H9 (cell line): Measurements from ENCODE around the gene MGAT5. TPM values are rescaled to one million over a fixed set of nuclear protein-coding genes. Genes with fewer than 3 reads are reported as not detected.

Experiments used
- DNase-seq: peaks from one replicate; pipeline ENCODE4 v3.0.0-alpha.2; 2017
- H2AFZ ChIP-seq: one replicate; pipeline ENCODE4 v1.6.1; 2013; ENCODE audit warnings: mild to moderate bottlenecking, low read length, control low read depth, moderate library complexity
- H2AK5ac ChIP-seq: 2 replicates; pipeline ENCODE4 v1.6.1; 2013; ENCODE audit warnings: low read length, control low read depth, mixed read lengths; ENCODE audit not compliant: insufficient read length
- H2BK120ac ChIP-seq: one replicate; pipeline ENCODE4 v1.6.1; 2013; ENCODE audit warnings: low read depth, mild to moderate bottlenecking, low read length, control low read depth, inconsistent platforms; ENCODE audit not compliant: poor library complexity, severe bottlenecking
- H2BK12ac ChIP-seq: 2 replicates; pipeline ENCODE4 v1.6.1; 2013; ENCODE audit warnings: low read length, control low read depth, mixed read lengths, low read depth; ENCODE audit not compliant: insufficient read length
- H2BK15ac ChIP-seq: 2 replicates; pipeline ENCODE4 v1.6.1; 2013; ENCODE audit warnings: low read depth, low read length, control low read depth
- H2BK20ac ChIP-seq: one replicate; pipeline ENCODE4 v1.6.1; 2013; ENCODE audit warnings: low read depth, mild to moderate bottlenecking, low read length, control low read depth, inconsistent platforms; ENCODE audit not compliant: poor library complexity, severe bottlenecking
- H2BK5ac ChIP-seq: 2 replicates; pipeline ENCODE4 v1.6.1; 2013; ENCODE audit warnings: low read length, control low read depth, mixed read lengths; ENCODE audit not compliant: insufficient read length
- H3K14ac ChIP-seq: 2 replicates; pipeline ENCODE4 v1.6.1; 2013; ENCODE audit warnings: low read length, control low read depth; ENCODE audit not compliant: insufficient read depth
- H3K18ac ChIP-seq: 2 replicates; pipeline ENCODE4 v1.6.1; 2013; ENCODE audit warnings: low read depth, mild to moderate bottlenecking, mixed read lengths, low read length, control low read depth; ENCODE audit not compliant: insufficient read length
- H3K23ac ChIP-seq: 2 replicates; pipeline ENCODE4 v1.6.1; 2013; ENCODE audit warnings: low read length, control low read depth, mixed read lengths, low read depth; ENCODE audit not compliant: insufficient read length
- H3K23me2 ChIP-seq: 2 replicates; pipeline ENCODE4 v1.6.1; 2013; ENCODE audit warnings: low read depth, mild to moderate bottlenecking, mixed read lengths, low read length, control low read depth; ENCODE audit not compliant: insufficient read length, poor library complexity, severe bottlenecking
- H3K27ac ChIP-seq: 2 replicates; pipeline ENCODE4 v1.5.1; 2013; ENCODE audit warnings: low read length, control low read depth, mixed read lengths, low read depth; ENCODE audit not compliant: insufficient read length
- H3K27me3 ChIP-seq: 2 replicates; pipeline ENCODE4 v1.6.1; 2013; ENCODE audit warnings: low read length, control low read depth, inconsistent platforms; ENCODE audit not compliant: insufficient read depth
- H3K4ac ChIP-seq: 2 replicates; pipeline ENCODE4 v1.6.1; 2013; ENCODE audit warnings: low read depth, mild to moderate bottlenecking, control low read depth, inconsistent platforms, low read length, moderate library complexity
- H3K4me1 ChIP-seq: 2 replicates; pipeline ENCODE4 v1.6.1; 2013; ENCODE audit warnings: low read length, control low read depth, inconsistent platforms; ENCODE audit not compliant: insufficient read depth
- H3K4me2 ChIP-seq: 2 replicates; pipeline ENCODE4 v1.6.1; 2013; ENCODE audit warnings: low read length, control low read depth, mixed read lengths; ENCODE audit not compliant: insufficient read length, insufficient read depth
- H3K56ac ChIP-seq: 2 replicates; pipeline ENCODE4 v1.6.1; 2013; ENCODE audit warnings: low read depth, mild to moderate bottlenecking, mixed read lengths, low read length, control low read depth; ENCODE audit not compliant: insufficient read length
- H3K79me1 ChIP-seq: 2 replicates; pipeline ENCODE4 v1.6.1; 2013; ENCODE audit warnings: low read depth, mild to moderate bottlenecking, moderate library complexity, low read length, control low read depth, inconsistent platforms; ENCODE audit not compliant: insufficient read depth, poor library complexity, severe bottlenecking
- H3K79me2 ChIP-seq: 2 replicates; pipeline ENCODE4 v1.6.1; 2013; ENCODE audit warnings: low read length, control low read depth, inconsistent platforms; ENCODE audit not compliant: insufficient read depth
- H3K9ac ChIP-seq: 2 replicates; pipeline ENCODE4 v1.6.1; 2013; ENCODE audit warnings: low read length, control low read depth, mixed read lengths; ENCODE audit not compliant: insufficient read length; ENCODE audit errors: extremely low read depth
- H3K9me3 ChIP-seq: one replicate; pipeline ENCODE4 v1.6.1; 2013; ENCODE audit warnings: low read depth, low read length, inconsistent platforms; ENCODE audit not compliant: control insufficient read depth
- H3T11ph ChIP-seq: one replicate; pipeline ENCODE4 v1.6.1; 2013; ENCODE audit warnings: mild to moderate bottlenecking, low read length, control low read depth, inconsistent platforms
- H4K20me1 ChIP-seq: one replicate; pipeline ENCODE4 v1.6.1; 2013; ENCODE audit not compliant: control insufficient read depth, insufficient read length, insufficient read depth
- H4K5ac ChIP-seq: 2 replicates; pipeline ENCODE4 v1.6.1; 2013; ENCODE audit warnings: low read depth, mild to moderate bottlenecking, mixed read lengths, low read length, control low read depth; ENCODE audit not compliant: insufficient read length
- H4K8ac ChIP-seq: replicated peaks from 2 replicates; pipeline ENCODE4 v1.6.1; 2013; ENCODE audit warnings: low read length, control low read depth, mixed read lengths, low read depth; ENCODE audit not compliant: insufficient read length
- H4K91ac ChIP-seq: 2 replicates; pipeline ENCODE4 v1.6.1; 2013; ENCODE audit warnings: low read depth, mild to moderate bottlenecking, moderate library complexity, mixed read lengths, low read length, control low read depth; ENCODE audit not compliant: insufficient read length
- H3K27ac Mint-ChIP-seq, 3 experiments: 2 replicates in 2 of 3; 3 replicates in 1 of 3; pipeline ENCODE4 v1.8.0; 2020 to 2021; ENCODE audit warnings: mixed read lengths in 3 of 3, mild to moderate bottlenecking in 1 of 3, moderate library complexity in 1 of 3
- H3K27me3 Mint-ChIP-seq: 2 replicates; pipeline ENCODE4 v1.8.0; 2021; ENCODE audit warnings: low read depth, mild to moderate bottlenecking, moderate library complexity, mixed read lengths
- H3K36me3 Mint-ChIP-seq, 3 experiments: 2 replicates in 2 of 3; 3 replicates in 1 of 3; pipeline ENCODE4 v1.8.0; 2020 to 2021; ENCODE audit warnings: low read depth in 3 of 3, mixed read lengths in 3 of 3; ENCODE audit not compliant: insufficient read depth in 1 of 3
- H3K4me1 Mint-ChIP-seq, 2 experiments: 2 replicates each; pipeline ENCODE4 v1.8.0; 2020; ENCODE audit warnings: mixed read lengths in 2 of 2
- H3K4me3 Mint-ChIP-seq, 2 experiments: 2 replicates in 1 of 2; 3 replicates in 1 of 2; pipeline ENCODE4 v1.8.0; 2020 to 2021; ENCODE audit warnings: mild to moderate bottlenecking in 2 of 2, mixed read lengths in 2 of 2, moderate library complexity in 1 of 2
- H3K9me3 Mint-ChIP-seq, 2 experiments: 2 replicates in 1 of 2; 3 replicates in 1 of 2; pipeline ENCODE4 v1.8.0; 2020; ENCODE audit warnings: mild to moderate bottlenecking in 2 of 2, mixed read lengths in 2 of 2, moderate library complexity in 1 of 2
- WGBS: extraction: QIAGEN DNeasy Blood & Tissue Kit; methylation state at CpG from one replicate; pipeline ENCODE4 v1.1.7; 2013; ENCODE audit warnings: missing lambda C conversion rate, low lambda C conversion rate, mixed read lengths; ENCODE audit not compliant: insufficient read length; ENCODE audit errors: extremely low coverage; 5-methylcytosine and 5-hydroxymethylcytosine counted together
- total RNA-seq: library from RNA; stranded (reverse); gene quantifications from 2 replicates; pipeline ENCODE4 v1.2.1, GENCODE V29; 2021
- TF ChIP-seq, protein P1 (sequence below): fragments of 200-600 bp; sonication (generic); conservative IDR thresholded peaks from 3 replicates; pipeline ENCODE4 v1.8.0; 2021; ENCODE audit warnings: antibody characterized with exemption, mild to moderate bottlenecking

The MGAT5 gene
- total RNA-seq, 1 experiment from 2014 or later = 25.7 TPM

DNA sequence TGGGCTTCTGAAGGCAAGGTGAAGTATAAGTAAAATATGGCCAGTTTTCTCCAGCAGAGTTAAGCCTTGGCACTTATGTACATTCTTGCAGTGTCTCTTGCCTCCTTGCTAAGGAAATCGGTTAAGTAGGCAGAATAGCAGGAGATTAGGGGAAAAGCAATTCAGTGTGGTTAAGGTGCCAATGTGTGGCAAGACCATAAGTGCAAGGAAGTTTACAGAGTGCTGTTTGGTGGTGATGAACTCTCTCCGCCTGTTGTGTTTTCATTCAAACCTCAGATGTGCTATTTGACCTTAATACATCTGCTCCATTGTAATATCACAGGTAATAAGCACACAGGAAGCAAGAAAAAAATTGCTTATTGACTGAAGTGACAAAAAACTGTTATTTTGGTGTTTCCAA, 156.1 kb downstream of the MGAT5 start:
- no peak overlapping the region for H3K4me2 ChIP-seq
- H3K36me3 Mint-ChIP-seq = no peaks in the 10 kb centered on the region; a peak in 1 of 7 replicates
- no peak overlapping the region for H3K23ac ChIP-seq
- H3K79me1 ChIP-seq = no peaks in the 10 kb centered on the region
- H3K18ac ChIP-seq = no peak overlapping the region
- no peak overlapping the region for H4K91ac ChIP-seq
- no peak overlapping the region for H3K4ac ChIP-seq
- no peaks in the 10 kb centered on the region for H3K9me3 ChIP-seq
- no peak overlapping the region for H2BK120ac ChIP-seq
- TF ChIP-seq, protein P1, sequence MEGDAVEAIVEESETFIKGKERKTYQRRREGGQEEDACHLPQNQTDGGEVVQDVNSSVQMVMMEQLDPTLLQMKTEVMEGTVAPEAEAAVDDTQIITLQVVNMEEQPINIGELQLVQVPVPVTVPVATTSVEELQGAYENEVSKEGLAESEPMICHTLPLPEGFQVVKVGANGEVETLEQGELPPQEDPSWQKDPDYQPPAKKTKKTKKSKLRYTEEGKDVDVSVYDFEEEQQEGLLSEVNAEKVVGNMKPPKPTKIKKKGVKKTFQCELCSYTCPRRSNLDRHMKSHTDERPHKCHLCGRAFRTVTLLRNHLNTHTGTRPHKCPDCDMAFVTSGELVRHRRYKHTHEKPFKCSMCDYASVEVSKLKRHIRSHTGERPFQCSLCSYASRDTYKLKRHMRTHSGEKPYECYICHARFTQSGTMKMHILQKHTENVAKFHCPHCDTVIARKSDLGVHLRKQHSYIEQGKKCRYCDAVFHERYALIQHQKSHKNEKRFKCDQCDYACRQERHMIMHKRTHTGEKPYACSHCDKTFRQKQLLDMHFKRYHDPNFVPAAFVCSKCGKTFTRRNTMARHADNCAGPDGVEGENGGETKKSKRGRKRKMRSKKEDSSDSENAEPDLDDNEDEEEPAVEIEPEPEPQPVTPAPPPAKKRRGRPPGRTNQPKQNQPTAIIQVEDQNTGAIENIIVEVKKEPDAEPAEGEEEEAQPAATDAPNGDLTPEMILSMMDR = no peak
- H2BK15ac ChIP-seq = no peak overlapping the region
- no peak for DNase-seq
- peaks cover 11% of the 10 kb centered on the region in 2 experiments for H3K4me1 Mint-ChIP-seq
- WGBS = no CpG with 5 or more reads among the region's 2 CpGs
- no peak overlapping the region for H2BK20ac ChIP-seq
- no peaks in the 10 kb centered on the region; the same call in 1 of the 2 replicates for H3K27me3 Mint-ChIP-seq
- H2AFZ ChIP-seq = no peak overlapping the region
- H3K79me2 ChIP-seq = no peaks in the 10 kb centered on the region
- no peaks in the 10 kb centered on the region for H3K9me3 Mint-ChIP-seq
- H2BK12ac ChIP-seq = no peak overlapping the region
- H3K4me1 ChIP-seq = no peaks in the 10 kb centered on the region
- H3K14ac ChIP-seq = no peak overlapping the region
- no peak overlapping the region for H3K27ac Mint-ChIP-seq
- no peak overlapping the region for H3K27ac ChIP-seq
- H3K4me3 Mint-ChIP-seq = no peak overlapping the region
- no peak overlapping the region for H3T11ph ChIP-seq
- no peak overlapping the region for H3K56ac ChIP-seq
- no peak overlapping the region for H3K9ac ChIP-seq
- H4K20me1 ChIP-seq = no peaks in the 10 kb centered on the region
- H4K5ac ChIP-seq = no peak overlapping the region
- H3K23me2 ChIP-seq = no peaks in the 10 kb centered on the region
- no peak overlapping the region for H4K8ac ChIP-seq
- no peak overlapping the region for H2AK5ac ChIP-seq
- H3K27me3 ChIP-seq = no peaks in the 10 kb centered on the region
- no peak overlapping the region for H2BK5ac ChIP-seq
